MV-4-11 (cell line): Measurements from ENCODE around the gene NMRAL1.
A peak's percentile ranks its signal among the peaks of the same experiment; 100 is the strongest.

Source experiments
- DNase-seq: peaks from one replicate; lab custom pipeline; 2025; lab: John Stamatoyannopoulos, UW

The NMRAL1 gene

DNA sequence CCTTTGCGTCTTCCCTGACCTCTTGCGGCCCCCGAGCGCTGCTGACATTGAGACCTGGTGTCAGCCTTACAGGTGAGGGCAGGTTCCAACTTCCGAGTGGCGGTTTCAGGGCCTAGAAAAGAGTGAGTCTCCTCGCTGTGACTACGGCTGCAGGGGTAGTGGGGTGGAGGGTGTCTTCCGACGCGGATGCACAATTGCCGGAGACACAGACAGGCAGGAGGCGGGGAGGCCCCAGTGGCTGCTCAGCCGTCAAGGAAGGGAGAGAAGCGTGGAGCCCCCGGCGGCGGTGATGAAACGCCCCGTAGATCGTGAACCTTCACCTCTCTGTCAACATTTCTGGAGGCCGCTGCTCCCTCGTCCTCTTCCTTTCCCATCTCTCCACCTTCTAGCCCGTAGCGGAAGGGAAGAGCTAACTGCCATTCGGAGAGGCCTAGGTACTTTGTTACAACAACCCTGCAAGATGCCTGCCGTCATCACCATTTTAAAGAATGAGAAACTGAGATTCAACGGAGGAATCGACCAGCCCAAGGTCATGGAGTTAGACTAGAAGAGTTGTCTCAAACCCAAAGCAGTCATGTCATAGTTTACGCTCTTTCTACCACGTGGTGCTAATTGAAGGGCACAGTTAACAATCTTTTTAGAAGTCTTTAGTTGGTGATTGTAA is 48.3 kb downstream of the NMRAL1 start:
- DNase-seq = no peak

- peak; percentile 95 for DNase-seq
These were observed 48.9 kb downstream of the NMRAL1 start, which contains the start of gene DNAJA3 for GRCh38 chr16:4425378-4426020. Gene DNAJA3 (plus strand): TSS chr16:4425868. CDS start chr16:4425882, 14 bp downstream.

DNA sequence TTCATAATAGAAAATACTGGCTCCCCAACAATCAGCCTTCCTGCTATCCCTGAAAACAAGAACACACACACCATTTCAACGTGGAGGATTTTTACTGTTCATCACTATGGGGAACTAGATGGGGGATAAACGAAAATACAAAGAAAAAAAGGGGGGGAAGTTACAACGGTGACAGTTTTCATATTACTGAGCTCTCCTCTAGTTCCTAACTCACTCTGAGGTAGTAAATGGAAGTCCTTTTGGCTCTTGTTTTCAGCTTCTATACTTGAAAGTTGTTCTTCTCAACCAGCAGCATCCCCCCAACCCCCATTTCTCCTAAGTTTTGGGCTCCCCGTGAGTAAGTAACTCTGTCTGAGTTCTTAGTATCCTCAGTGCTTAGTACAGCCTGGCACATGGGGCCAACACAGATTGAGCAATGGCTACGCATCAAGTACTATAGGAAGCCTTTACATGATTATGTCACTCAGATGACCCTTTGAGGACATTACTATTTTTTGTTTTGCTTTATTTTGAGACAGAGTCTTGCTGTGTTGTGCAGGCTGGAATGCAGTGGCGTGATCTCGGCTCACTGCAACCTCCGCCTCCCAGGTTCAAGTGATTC is 53.8 kb downstream of the NMRAL1 start:
- peak; percentile 82 for DNase-seq

GRCh38 chr16:4419402-4419959 is 54.9 kb downstream of the NMRAL1 start:
- DNase-seq = no peak

GRCh38 chr16:4416200-4417032 is 58.0 kb downstream of the NMRAL1 start, which contains the start of gene CORO7:
Gene CORO7 (minus strand): TSS chr16:4416596. CDS start chr16:4416518, 78 bp downstream.
- peak; percentile 90 for DNase-seq

DNA sequence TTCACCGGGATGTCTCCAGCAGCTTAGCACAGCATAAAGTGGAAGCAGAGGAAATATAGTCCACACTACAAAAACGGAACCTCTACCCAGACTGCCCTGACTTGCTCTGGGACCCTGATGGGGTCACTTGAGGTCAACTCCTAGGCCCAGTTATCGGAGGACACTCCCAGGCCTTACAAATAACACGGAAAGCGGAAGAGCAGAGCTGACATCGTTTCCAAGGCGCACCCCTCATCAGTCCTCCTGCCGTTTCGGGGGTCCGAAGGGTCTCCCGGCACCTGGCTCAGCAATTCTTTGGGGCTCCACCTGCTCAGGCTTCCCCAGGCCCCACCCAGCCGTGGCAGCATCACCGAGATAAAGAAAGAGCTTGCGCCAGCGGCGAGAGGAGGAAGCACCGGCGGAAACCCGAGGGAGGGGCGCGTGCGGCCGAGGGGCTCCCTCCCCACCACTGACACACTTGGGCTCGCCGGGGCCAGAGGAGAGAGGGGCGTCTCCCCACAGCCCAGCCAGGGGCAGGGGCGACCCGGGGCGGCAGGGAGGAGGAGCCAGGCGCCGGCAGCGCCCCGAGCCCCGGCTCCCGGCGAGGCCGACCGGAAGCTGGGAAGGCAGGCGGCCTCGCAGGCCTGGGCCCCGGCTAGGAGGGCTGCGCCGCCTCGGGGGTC is 58.8 kb downstream of the NMRAL1 start:
- DNase-seq = peak; percentile 91

DNA sequence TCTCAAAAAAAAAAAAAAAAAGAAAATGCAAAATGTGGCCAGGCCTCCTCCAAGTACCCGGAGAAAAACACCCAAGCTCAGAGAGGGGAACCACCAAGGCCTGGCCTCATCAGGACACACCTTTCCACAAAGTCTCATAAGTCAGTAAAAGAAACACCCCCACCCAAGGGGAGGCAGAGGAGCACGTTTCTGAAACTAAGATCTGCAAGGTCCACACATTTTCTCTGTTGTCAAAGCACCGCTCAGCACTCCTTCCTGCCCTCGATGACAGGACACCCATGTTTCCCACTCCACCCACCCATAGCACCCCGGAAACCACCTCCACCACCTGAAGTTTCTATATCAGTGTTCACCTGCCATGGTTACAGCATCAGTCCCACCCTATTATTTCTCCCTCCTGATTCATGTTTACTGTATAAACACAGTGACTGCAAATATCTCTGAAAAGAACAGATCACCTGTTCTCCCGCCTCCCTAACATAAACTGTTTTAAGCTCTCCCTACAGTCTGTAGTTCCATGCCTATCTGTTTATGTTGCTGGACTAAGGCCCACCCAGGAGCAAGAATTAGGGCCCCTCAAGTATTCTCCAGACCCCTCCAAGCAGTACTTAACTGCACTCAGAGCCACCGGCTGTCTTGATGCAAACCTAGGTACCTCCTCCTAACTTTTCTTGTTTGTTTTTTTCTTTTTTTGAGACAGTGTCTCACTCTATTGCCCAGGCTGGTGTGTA is 60.1 kb downstream of the NMRAL1 start:
- DNase-seq = no peak

DNA sequence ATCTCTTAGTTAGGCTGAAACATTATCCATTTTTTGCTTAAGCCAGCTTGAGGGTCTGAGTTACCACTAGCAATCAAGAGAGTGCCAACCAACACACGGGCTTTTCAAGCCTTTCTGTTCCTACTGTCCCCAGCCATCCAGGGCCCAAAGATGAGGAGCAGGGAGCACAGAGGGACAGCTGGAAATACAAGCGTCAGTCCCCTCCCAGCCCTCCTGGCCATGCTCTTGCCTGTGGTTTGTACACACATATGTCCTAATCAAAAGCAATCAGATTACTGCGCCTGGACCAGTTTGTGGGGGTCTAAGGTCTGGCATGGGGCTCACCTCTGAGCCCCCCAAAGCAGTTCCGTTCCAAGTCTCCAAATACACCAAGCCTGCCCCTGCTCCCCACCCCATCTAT is 61.6 kb downstream of the NMRAL1 start:
- no peak for DNase-seq

- no peak for DNase-seq
These were observed 62.3 kb downstream of the NMRAL1 start for GRCh38 chr16:4412159-4412558.
